Adrenal gland (tissue), 12 donors: ENCODE results near the gene EPS8L2. TPM values are rescaled to one million over a fixed set of nuclear protein-coding genes. Genes with fewer than 3 reads are reported as not detected.

Source experiments
- DNase-seq, 7 donors: peaks; one replicate each; pipeline ENCODE4 v3.0.0-alpha.2; 2019 to 2020
- H3K27ac ChIP-seq, 5 donors: fragments of 200-600 bp; sonication (generic) in 4 of 5; 1 replicate in 3 of 5; 2 replicates in 2 of 5; pipeline versions ENCODE4 v1.5.1 to v1.8.0; 2016 to 2020; ENCODE audit warnings: mild to moderate bottlenecking in 1 of 5
- H3K27me3 ChIP-seq: fragments of 200-600 bp; 2 replicates; pipeline ENCODE4 v1.8.0; 2021
- H3K36me3 ChIP-seq, 2 donors: fragments of 200-600 bp; replicated peaks in 1 of 2; 1 replicate in 1 of 2; 2 replicates in 1 of 2; pipeline versions ENCODE4 v1.5.1 to v1.8.0; 2018 to 2022
- H3K4me1 ChIP-seq, 2 donors: fragments of 200-600 bp; replicated peaks in 1 of 2; 1 replicate in 1 of 2; 2 replicates in 1 of 2; pipeline versions ENCODE4 v1.5.1 to v1.8.0; 2018 to 2021
- H3K4me3 ChIP-seq, 4 donors: fragments of 200-600 bp; sonication (generic) in 3 of 4; one replicate each; pipeline ENCODE4 v1.5.1; 2016 to 2018
- H3K9me3 ChIP-seq, 3 donors: fragments of 200-600 bp; sonication (generic) in 1 of 3; replicated peaks in 1 of 3; 1 replicate in 2 of 3; 2 replicates in 1 of 3; pipeline versions ENCODE4 v1.5.1 to v1.8.0; 2016 to 2021
- CTCF ChIP-seq, 6 experiments: fragments of 450-650 bp in 4 of 6; fragments of 200-600 bp in 2 of 6; sonication (generic) in 1 of 6; IDR thresholded peaks; 1 replicate in 5 of 6; 2 replicates in 1 of 6; pipeline versions ENCODE4 v1.5.1 to v1.8.0; 2016 to 2021; ENCODE audit warnings: antibody characterized with exemption in 6 of 6, mild to moderate bottlenecking in 2 of 6, moderate library complexity in 1 of 6
- POLR2A ChIP-seq, 2 donors: fragments of 450-650 bp; IDR thresholded peaks; one replicate each; pipeline ENCODE4 v1.6.1; 2017; ENCODE audit warnings: antibody characterized with exemption in 2 of 2, mild to moderate bottlenecking in 2 of 2, moderate library complexity in 1 of 2
- WGBS, 4 donors: extraction: QIAGEN DNeasy Blood & Tissue Kit in 2 of 4; methylation state at CpG; one replicate each; pipeline versions ENCODE4 v1.1.5 to v1.1.7; 2013 to 2017; 5-methylcytosine and 5-hydroxymethylcytosine counted together
- intact Hi-C, 2 donors: fragments of 100-400 bp; cut with DNase I; formaldehyde crosslinking; loops; one replicate each; pipeline versions ENCODE4 v1.14.1 to v1.15.0; 2022 to 2023
- polyA plus RNA-seq, 3 donors: library from polyadenylated mRNA; stranded (reverse); fragments of 200-250 nt in 2 of 3; fragments of 350-450 nt in 1 of 3; fragmentation: Illumina TruSeq in 1 of 3; extraction: RNeasy Lipid Tissue Mini Kit (QIAGEN cat#74804) in 1 of 3; gene quantifications; one replicate each; pipeline ENCODE4 v1.2.3, GENCODE V29; 2013 to 2014
- total RNA-seq, 9 donors: library from RNA; depleted of rRNA in 4 of 9; stranded (reverse); fragments of >200 nt in 4 of 9; fragments of 120-200 nt in 1 of 9; fragmentation: NEBNext Ultra II Directional in 1 of 9; extraction: Animal tissue kit (Norgen Biotek cat#: 25700) in 1 of 9; gene quantifications; one replicate each; pipeline versions ENCODE4 v1.1.0 to v1.2.4, GENCODE V29; 2013 to 2023
- donor health status: healthy with polysubstance abuse.
- donor health status: Bipolar disorder and iron deficiency.
- donor health status: DM: yes; HTN: yes; CAD: no.
- donor health status: DM: no; HTN: no; CAD: no.
- donor health status: DM: no; HTN: no; CAD: no.
- donor health status: DM: yes; HTN: yes; CAD: no.

EPS8L2 gene
- total and polyA plus RNA-seq, 12 donors, result 2.7 to 57.7 (median 33.0) TPM

DNA sequence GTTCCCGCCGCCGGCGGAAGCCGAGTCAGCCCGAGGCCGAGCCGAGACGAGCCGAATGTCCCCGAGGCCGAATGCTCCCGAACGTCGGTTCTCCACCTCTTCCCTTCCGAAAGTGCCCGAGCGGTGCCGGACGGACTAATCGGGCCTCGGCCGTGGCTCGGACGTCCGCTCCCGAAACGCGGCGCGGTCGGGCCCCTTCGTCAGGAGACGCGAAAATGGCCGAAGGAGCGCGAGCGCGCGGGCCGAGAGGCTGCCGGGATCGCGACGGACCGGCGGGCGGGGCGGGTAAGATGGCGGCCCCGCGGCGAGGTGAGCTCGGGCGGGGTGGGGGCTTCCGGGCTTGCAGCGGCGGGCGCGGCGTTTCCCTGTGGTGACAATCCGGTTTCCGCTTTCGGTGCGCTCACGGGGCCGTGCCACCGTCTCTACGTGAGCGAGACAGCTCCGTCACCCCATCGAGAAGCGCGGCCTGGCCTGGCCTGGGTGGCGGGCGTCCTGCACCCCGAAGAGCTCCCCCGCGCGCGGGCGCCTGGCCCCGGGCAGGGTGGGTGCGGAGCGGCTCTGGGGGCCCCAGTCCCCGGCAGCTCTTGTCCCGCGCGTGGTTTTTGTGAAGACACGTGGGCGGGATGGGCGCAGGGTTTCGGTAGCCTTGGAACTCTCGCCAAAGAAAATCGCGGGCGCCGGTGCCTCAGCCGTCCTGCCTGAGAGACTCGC lies 10.3 kb upstream of the EPS8L2 start, which contains the start of gene TMEM80:
TSS of gene TMEM80 (plus strand) at position 279 of the 711 bp plus-strand sequence. CDS start at position 291, 12 bp downstream.
- peaks cover 29 to 37% of the 10 kb centered on the region in 2 donors for H3K4me1 ChIP-seq

DNA sequence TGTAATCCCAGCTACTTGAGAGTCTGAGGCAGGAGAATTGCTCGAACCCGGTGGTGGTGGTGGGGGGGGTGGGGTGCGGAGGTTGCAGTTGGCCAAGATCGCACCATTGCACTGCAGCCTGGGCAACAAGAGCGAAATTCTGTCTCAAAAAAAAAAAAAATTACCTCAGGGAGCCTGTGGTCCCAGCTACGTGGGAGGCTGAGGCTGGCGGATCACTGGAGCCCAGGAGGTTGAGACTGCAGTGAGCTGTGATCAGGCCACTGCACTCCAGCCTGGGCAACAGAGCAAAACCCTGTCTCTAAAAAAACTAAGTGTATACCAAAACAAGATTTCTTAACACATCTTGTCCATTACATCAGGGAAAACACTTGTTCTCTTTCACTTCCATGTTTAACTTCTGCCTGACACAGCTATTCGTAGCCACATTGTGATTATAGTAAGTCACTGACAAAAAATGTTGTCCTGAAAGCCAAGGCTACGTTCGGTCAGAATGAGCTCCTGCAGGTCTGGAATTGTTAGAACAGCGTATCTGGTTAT lies 9.0 kb upstream of the EPS8L2 start:
- peak in 1 of 7 donors; percentile 37 for DNase-seq
- H3K4me1 ChIP-seq, result peaks cover 29 to 37% of the 10 kb centered on the region in 2 donors
- no peaks in the 10 kb centered on the region for H3K36me3 ChIP-seq
- no peaks in the 10 kb centered on the region for H3K27me3 ChIP-seq
- no peaks in the 10 kb centered on the region for H3K9me3 ChIP-seq
- intact Hi-C loops, result no loop called here
- peak overlapping the region in 1 of 4 donors; percentile 73 for H3K4me3 ChIP-seq
- TF ChIP-seq CTCF (IDR thresholded peaks at IDR 0.05), result no peak
- TF ChIP-seq POLR2A (IDR thresholded peaks at IDR 0.05), result peak in 1 of 2 donors; percentile 46
- peak overlapping the region in 4 of 5 donors; percentile 99 to 100 (median 100) for H3K27ac ChIP-seq
- 57 to 69% (median 67%) methylated on average over 10 to 11 of the region's 11 CpGs for WGBS, 4 donors

More for the DNA sequence above, 10.3 kb upstream of the EPS8L2 start, which contains the start of gene TMEM80:
- Histone ChIP-seq H3K27ac (peak within 1 kb of the TSS; percentile 99 to 100 (median 100)), H3K27me3 (no peaks in the 10 kb centered on the region), H3K9me3 (no peaks in the 10 kb centered on the region), H3K36me3 (peaks cover 0 to 5% of the 10 kb centered on the region in 2 donors), H3K4me3 (peak within 1 kb of the TSS in 3 of 4 donors; percentile 73 to 87 (median 78))
- WGBS, 4 donors, result 0% methylated on average over 16 to 101 of the region's 101 CpGs
- no peak for TF ChIP-seq CTCF (IDR thresholded peaks at IDR 0.05)
- TF ChIP-seq POLR2A (IDR thresholded peaks at IDR 0.05), result peak; percentile 53 to 63
- peak; percentile 99 to 100 (median 99) for DNase-seq
- intact Hi-C loops, result no loop called here

DNA sequence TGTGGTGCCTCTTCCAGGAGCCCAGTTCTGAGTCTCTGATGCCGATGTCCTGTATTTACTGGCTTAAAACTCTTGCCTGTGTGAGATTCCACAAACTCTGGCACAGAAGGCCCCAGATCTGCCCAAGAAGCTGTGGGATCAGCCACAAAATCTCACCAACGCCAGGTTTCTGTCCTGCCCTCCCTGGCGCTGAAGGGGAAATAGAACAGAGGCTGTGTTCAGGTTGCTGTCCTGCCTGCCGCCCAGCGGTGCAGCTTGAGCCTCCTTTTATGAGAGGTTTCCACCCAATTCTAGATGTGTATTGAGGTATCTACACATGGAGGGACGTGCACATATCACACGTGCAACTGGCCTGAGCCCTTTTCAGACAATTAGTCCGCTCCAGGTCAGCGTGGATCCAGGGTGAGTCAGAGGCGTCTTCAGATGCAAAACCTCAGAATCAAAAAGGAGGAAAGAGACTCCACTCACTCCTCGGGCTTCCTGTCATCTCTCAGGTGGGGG lies 8.2 kb upstream of the EPS8L2 start:
- intact Hi-C loops, result no loop called here
- H3K4me3 ChIP-seq, result no peak overlapping the region
- H3K4me1 ChIP-seq, result peaks cover 29 to 37% of the 10 kb centered on the region in 2 donors
- no peaks in the 10 kb centered on the region for H3K9me3 ChIP-seq
- whole genome bisulfite sequencing, 4 donors, result 68 to 81% (median 78%) methylated on average over 11 of the region's 11 CpGs
- TF ChIP-seq CTCF (IDR thresholded peaks at IDR 0.05) (no peak), POLR2A (IDR thresholded peaks at IDR 0.05) (no peak)
- H3K36me3 ChIP-seq, result no peaks in the 10 kb centered on the region
- no peaks in the 10 kb centered on the region for H3K27me3 ChIP-seq
- H3K27ac ChIP-seq, result peak overlapping the region in 4 of 5 donors; percentile 99 to 100 (median 100)
- DNase-seq, result no peak

DNA sequence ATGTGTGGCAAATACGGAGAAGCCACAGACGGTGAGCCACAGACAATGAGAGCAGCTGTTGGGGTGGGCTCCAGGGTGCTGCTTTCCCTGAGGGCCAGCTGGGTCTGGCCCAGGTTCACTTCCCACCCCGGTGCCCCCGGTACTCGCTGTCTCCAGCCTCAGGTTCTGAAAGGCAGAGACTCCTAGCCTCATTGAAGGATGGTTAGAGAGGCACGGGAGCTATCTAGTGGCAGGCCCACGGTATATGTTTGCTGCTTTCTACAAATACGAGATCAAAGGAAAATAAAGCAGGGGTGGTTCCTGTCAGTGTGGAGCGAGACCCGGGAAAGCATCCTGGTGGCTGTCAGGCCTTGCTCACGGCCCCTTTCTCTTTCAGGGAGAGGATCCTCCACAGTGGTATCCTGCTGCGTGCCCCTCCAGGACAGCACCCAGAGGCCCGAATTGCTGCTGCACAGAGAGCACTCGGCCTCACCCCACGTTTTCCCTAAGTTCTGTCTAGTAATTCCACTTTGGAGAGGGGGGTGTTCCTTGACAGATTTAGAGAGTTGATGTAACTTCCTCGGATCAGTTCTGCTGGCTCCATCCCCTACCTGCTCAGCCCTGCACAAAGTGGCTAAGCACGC lies 7.4 kb upstream of the EPS8L2 start:
- Histone ChIP-seq H3K27ac (no peak overlapping the region), H3K9me3 (no peaks in the 10 kb centered on the region), H3K36me3 (no peaks in the 10 kb centered on the region), H3K27me3 (no peaks in the 10 kb centered on the region), H3K4me1 (peaks cover 26 to 30% of the 10 kb centered on the region in 2 donors), H3K4me3 (no peak overlapping the region)
- intact Hi-C loops, result no loop called here
- 73 to 84% (median 81%) methylated on average over 13 to 17 of the region's 17 CpGs for WGBS, 4 donors
- DNase-seq, result no peak
- TF ChIP-seq POLR2A (IDR thresholded peaks at IDR 0.05), result no peak
- TF ChIP-seq CTCF (IDR thresholded peaks at IDR 0.05), result no peak
